Central memory CD8-positive, alpha-beta T cell (primary cell): ENCODE measurements around the gene SORCS2.

Experiments used
- ATAC-seq: fragments of 150-1000 bp; cut with Tn5 transposase; replicated peaks from 2 replicates; pipeline ENCODE4 v1.10.0; 2022; ENCODE audit warnings: mild to moderate bottlenecking, moderate FRiP score, moderate number of reproducible peaks; ENCODE audit not compliant: poor library complexity, severe bottlenecking; ENCODE audit errors: extremely low read depth
- DNase-seq, 2 donors: peaks; one replicate each; pipeline ENCODE4 v3.0.0; 2021; ENCODE audit warnings: low spot score in 2 of 2
- H3K27ac Mint-ChIP-seq: one replicate; pipeline ENCODE4 v1.8.0; 2022; ENCODE audit warnings: low read depth, mild to moderate bottlenecking, moderate library complexity, mixed read lengths
- H3K27me3 Mint-ChIP-seq: one replicate; pipeline ENCODE4 v1.8.0; 2022; ENCODE audit warnings: mixed read lengths
- H3K36me3 Mint-ChIP-seq: one replicate; pipeline ENCODE4 v1.8.0; 2022; ENCODE audit warnings: mild to moderate bottlenecking, moderate library complexity, mixed read lengths; ENCODE audit not compliant: insufficient read depth
- H3K4me1 Mint-ChIP-seq: one replicate; pipeline ENCODE4 v1.8.0; 2022; ENCODE audit warnings: mixed read lengths
- H3K4me3 Mint-ChIP-seq: one replicate; pipeline ENCODE4 v1.8.0; 2022; ENCODE audit warnings: mild to moderate bottlenecking, moderate library complexity, mixed read lengths
- H3K9me3 Mint-ChIP-seq: one replicate; pipeline ENCODE4 v1.8.0; 2022; ENCODE audit warnings: mixed read lengths

Gene SORCS2

DNA sequence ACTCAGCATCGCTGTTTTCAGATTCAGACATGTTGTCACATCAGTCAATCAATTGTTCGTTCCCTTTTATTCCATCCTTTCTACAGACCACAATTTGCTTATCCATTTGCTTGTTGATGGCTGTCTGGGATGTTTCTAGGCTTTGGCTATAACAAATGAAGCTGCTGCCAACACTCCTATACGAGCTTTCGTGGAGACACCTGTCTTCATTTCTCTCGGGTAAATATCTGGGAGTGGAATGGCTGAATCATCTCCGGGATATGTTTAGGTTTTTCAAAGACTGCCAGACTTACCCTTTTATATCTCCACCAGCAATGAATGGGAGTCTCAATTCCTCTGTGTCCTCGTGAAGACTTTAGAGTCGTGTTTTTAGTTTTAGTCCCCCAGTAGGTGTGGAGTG is 118.9 kb downstream of the SORCS2 start:
- H3K27me3 Mint-ChIP-seq = peaks cover 69% of the 10 kb centered on the region
- DNase-seq (no peak), ATAC-seq (no peak)
- no peak overlapping the region for H3K4me3 Mint-ChIP-seq
- no peaks in the 10 kb centered on the region for H3K36me3 Mint-ChIP-seq
- no peak overlapping the region for H3K27ac Mint-ChIP-seq
- H3K9me3 Mint-ChIP-seq = no peaks in the 10 kb centered on the region
- H3K4me1 Mint-ChIP-seq = no peaks in the 10 kb centered on the region

DNA sequence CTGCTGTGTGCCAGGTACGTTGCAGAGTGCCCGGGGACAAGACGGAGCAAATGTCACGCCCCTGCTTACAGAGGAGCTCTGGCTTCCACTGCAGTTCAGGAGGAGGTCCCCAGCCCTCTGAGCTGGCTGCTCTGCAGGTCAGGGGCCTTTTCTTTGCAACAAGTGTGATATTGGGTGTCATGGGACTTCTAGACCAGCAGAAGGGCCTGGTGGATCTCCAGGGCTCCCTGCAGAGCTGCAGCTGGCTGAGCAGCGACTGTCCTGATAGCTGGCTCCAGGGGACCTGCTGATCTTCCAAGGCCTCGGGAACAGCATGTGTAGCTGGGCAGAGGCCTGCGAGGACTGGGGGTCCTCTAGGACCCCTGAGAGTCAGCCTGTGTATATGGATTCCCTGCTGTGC is 120.4 kb downstream of the SORCS2 start:
- Mint-ChIP-seq H3K27me3 (peaks cover 58% of the 10 kb centered on the region), H3K9me3 (no peaks in the 10 kb centered on the region), H3K4me3 (no peak overlapping the region), H3K27ac (peak overlapping the region; percentile 48), H3K4me1 (no peaks in the 10 kb centered on the region), H3K36me3 (no peaks in the 10 kb centered on the region)
- ATAC-seq (no peak), DNase-seq (no peak)

DNA sequence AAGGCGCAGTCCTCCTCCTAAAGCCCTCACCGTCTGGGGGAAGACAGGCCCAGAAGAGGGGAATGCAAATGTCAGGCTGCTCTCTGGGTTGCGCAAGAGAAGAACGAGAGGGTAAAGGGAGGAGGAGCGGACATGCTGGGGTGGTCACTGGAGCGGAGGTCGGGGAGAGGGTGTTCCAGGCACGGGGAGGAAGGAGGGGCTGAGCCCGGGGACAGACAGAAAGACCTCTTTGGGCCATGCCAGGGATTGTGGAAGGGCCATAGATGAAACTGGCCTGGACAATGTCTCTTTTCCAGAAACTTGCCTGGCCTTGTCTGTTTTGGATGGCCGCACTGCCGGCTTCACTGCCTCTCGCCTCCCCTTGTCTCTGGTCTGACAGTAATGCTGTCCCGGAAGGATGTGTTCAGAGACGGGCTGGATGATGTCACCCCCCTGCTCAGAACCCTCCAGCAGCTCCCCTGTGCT is 121.0 kb downstream of the SORCS2 start:
- DNase-seq (no peak), ATAC-seq (no peak)
- Mint-ChIP-seq H3K9me3 (peaks cover under 1% of the 10 kb centered on the region), H3K4me1 (no peaks in the 10 kb centered on the region), H3K36me3 (no peaks in the 10 kb centered on the region), H3K27ac (no peak overlapping the region), H3K27me3 (peaks cover 52% of the 10 kb centered on the region), H3K4me3 (no peak overlapping the region)

DNA sequence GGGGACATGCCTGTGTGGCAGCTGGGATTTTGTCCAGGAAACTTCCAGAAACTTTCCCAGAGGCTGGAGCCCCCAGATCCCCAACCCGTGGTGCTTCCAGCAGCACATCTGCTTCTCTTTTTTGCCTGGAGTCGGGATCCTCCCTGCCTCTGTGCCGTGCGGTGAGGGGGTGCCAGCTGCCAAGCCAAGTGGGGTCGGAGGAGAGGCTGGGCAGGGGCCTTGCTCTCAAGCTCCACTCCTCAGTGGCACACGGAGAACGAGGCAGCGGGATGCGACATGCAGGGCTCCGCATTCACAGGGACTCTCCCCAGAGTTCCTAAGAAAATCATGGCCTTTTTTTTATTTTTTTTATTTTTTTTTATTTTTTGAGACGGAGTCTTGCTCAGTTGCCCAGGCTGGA is 121.7 kb downstream of the SORCS2 start:
- H3K36me3 Mint-ChIP-seq = no peaks in the 10 kb centered on the region
- no peak for ATAC-seq
- H3K4me1 Mint-ChIP-seq = no peaks in the 10 kb centered on the region
- DNase-seq = no peak
- peaks cover 46% of the 10 kb centered on the region for H3K27me3 Mint-ChIP-seq
- no peak overlapping the region for H3K27ac Mint-ChIP-seq
- peaks cover 7% of the 10 kb centered on the region for H3K9me3 Mint-ChIP-seq
- H3K4me3 Mint-ChIP-seq = no peak overlapping the region

DNA sequence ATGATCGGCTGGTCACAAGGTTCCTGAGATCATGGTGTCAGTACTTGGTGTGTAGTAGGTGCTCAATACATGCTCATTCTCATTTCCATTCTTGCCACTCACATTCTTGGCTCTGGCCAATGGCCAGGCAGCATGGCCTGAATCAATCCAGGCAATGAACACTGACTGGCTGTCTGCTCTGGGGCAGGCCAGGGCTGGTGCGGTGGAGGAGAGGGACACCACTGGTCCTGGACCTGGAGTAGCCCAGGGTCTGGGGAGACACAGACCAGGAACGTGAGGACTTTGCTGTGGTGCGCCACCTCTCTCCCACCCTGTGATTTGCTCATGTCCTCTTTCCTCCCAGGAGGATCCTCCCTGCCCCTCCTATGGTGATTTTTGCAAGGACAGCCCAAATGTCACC is 122.9 kb downstream of the SORCS2 start:
- H3K27me3 Mint-ChIP-seq = peaks cover 34% of the 10 kb centered on the region
- peaks cover 10% of the 10 kb centered on the region for H3K9me3 Mint-ChIP-seq
- DNase-seq (no peak), ATAC-seq (no peak)
- H3K4me1 Mint-ChIP-seq = no peaks in the 10 kb centered on the region
- H3K36me3 Mint-ChIP-seq = no peaks in the 10 kb centered on the region
- H3K4me3 Mint-ChIP-seq = no peak overlapping the region
- no peak overlapping the region for H3K27ac Mint-ChIP-seq

DNA sequence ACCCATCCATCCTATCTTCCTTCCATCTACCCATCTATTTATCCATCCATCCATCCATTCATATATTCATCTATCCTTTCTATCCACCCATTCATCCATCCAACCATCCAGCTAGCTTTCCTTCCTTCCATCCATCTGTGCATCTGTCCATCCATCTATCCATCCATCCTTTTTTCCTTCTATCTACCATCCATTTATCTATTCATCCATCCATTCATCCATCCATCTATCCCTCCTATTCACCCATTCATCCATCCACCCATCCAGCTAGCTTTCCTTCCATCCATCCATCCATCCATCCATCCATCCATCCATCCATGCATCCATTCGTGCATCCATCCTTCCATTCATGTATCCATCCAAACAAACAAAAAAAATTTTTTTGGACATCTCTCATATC is 123.6 kb downstream of the SORCS2 start:
- no peak for ATAC-seq
- peaks cover 29% of the 10 kb centered on the region for H3K27me3 Mint-ChIP-seq
- H3K4me3 Mint-ChIP-seq = no peak overlapping the region
- no peaks in the 10 kb centered on the region for H3K4me1 Mint-ChIP-seq
- no peak overlapping the region for H3K27ac Mint-ChIP-seq
- DNase-seq = no peak
- peaks cover 10% of the 10 kb centered on the region for H3K9me3 Mint-ChIP-seq
- H3K36me3 Mint-ChIP-seq = no peaks in the 10 kb centered on the region

DNA sequence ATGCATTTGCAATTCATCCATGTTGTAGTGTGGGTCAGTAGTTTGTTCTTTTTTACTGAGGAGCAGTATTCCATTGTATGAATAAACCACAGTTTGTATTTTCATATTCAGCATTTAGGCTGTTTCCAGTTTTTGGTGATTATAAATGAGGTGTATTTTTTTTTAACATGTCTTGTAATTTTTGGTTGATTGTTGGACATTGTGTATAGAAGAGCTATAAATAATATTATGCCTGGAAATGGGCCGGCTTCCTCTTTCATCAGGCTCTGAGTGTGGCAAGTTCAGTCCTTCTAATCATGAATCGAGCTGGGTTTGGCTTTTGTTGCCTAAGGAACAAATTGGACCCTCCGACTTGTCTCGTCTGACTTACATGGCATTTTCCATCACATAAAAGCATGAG is 126.7 kb downstream of the SORCS2 start:
- Mint-ChIP-seq H3K27me3 (peaks cover 14% of the 10 kb centered on the region), H3K4me1 (no peaks in the 10 kb centered on the region), H3K9me3 (peaks cover 10% of the 10 kb centered on the region), H3K36me3 (peaks cover 4% of the 10 kb centered on the region), H3K4me3 (no peak overlapping the region), H3K27ac (no peak overlapping the region)
- ATAC-seq (no peak), DNase-seq (no peak)

DNA sequence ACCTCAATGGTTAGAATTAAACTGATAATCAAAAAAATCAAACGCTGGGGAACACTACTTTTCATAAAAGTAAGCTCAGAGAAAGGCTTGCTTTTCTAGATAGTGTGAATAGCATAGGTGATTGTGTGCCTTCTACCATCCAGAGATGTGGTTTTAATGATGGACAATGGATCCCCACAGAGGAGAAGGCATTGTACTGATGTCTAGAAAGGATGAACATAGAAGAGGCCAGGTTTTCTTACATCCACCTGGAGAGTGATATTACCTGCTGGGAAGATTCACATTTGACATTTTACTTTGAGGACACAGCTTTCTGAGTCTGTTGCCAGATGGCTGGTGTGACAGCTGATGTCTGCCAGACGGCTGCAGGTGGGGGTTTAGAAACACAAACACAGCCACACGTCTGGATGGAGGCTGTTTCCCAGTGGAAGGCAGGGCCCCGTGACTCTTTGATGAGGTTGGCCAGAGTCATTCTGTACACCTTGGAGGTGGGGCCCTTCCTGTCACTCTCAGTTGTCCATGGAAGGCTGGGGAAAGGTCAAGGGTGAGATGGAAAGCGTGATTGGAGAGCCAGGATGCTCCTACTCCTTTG is 128.0 kb downstream of the SORCS2 start:
- Mint-ChIP-seq H3K27ac (no peak overlapping the region), H3K36me3 (peaks cover 10% of the 10 kb centered on the region), H3K4me3 (no peak overlapping the region), H3K9me3 (peaks cover 10% of the 10 kb centered on the region), H3K27me3 (peaks cover 13% of the 10 kb centered on the region), H3K4me1 (peaks cover 12% of the 10 kb centered on the region)
- ATAC-seq (no peak), DNase-seq (no peak)

DNA sequence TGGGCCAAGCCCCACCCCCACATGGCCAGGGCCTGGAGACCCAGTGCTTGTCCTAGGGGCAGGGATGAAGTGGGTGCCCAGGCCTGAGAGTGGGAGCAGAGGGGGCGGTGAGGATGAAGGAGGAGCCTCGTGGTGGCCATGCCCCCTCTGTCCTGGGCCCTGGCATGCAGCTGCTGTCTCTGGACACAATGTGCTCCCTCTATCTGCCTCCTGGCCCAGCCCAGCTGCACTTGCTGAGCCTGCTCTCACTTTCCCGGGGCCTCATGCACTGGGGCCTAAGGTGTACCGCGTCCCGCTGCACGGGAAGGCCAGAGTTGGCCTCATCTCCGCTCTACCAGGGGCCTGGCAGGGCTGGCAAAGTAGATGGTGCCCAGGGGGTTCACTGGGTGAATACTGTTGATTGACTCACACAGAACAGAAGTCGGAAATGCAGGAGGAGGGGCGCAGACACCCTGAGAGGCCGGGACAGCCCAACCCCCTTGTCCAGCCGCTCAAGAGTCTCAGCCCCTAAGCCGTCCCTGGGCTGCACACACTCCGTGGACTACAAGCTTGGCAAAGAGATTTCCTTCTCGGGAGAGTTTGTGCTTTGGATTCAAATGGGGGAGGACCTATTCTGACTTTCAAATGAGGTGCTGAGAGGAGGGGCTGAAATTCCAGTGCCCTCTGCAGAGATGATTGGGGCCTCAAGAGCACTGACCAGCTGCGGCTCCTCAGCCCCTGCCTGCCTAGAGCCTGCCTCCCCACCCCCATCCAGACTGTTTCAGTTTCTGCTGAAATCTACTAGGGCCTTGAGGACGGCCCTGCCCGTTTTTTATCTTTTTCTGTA is 130.0 kb downstream of the SORCS2 start:
- Mint-ChIP-seq H3K27ac (no peak overlapping the region), H3K27me3 (no peaks in the 10 kb centered on the region), H3K4me1 (peaks cover 21% of the 10 kb centered on the region), H3K9me3 (peaks cover 10% of the 10 kb centered on the region), H3K4me3 (no peak overlapping the region), H3K36me3 (peaks cover 10% of the 10 kb centered on the region)
- ATAC-seq (no peak), DNase-seq (no peak)

DNA sequence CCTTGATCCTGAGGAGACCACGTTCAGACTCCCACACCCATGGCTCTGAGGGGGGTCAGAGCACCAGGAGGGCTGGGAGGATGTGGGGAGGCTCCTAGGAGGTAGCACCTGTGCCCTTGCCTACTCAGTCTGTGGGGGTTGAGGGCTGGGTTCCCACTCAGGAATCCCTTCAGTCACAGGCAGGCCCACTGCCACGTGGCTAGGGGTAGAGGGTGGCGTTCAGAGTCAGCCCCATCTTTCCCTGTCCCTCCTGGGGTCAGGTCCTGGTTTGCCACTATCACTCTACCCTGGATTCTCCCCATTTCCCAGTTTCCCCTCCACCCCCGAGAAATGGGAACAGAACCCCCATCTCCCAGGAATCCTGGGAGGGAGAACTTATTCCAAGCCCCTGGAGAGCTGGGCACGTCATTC is 131.1 kb downstream of the SORCS2 start:
- no peaks in the 10 kb centered on the region for H3K27me3 Mint-ChIP-seq
- ATAC-seq (no peak), DNase-seq (no peak)
- no peak overlapping the region for H3K4me3 Mint-ChIP-seq
- H3K27ac Mint-ChIP-seq = no peak overlapping the region
- H3K36me3 Mint-ChIP-seq = peaks cover 10% of the 10 kb centered on the region
- peaks cover 8% of the 10 kb centered on the region for H3K9me3 Mint-ChIP-seq
- peaks cover 21% of the 10 kb centered on the region for H3K4me1 Mint-ChIP-seq

DNA sequence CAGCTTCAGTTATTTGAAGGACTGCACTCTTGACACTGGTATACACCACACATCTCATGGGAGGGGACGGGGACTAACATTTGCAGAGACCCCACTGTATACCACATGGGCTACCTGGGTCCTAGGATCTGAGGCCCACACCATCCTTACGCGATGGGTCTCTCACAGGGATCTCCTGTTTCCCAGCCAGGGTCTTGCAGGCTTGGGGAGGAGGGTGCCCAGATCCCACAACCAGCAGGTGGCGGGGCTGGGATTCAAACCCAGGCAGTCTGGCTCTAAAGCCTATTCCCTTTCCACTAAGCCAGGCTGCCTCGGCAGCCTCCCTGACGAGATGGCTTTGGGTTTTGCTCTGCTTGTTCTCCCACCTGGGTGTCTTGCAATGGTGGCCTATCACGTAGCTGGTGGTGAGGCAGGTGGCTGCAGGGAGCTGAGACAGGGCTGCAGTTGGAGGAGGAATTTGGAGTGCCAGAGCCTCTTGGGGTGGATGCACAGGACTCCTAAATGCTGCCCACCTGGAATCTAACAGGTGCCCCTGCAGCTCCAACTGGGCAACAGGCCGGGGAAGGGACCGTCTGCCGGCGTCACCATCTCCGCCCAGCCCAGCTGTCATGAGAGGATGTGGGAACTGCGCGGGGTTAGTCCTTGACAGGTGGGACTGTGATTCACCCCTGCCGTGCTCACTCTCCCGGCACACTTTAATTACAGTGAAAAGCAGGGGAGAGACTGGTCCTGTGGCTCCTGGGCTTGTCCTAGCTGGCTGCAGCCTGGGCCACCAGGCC is 131.7 kb downstream of the SORCS2 start:
- H3K27me3 Mint-ChIP-seq = no peaks in the 10 kb centered on the region
- peak overlapping the region; percentile 87 for H3K27ac Mint-ChIP-seq
- H3K9me3 Mint-ChIP-seq = peaks cover 2% of the 10 kb centered on the region
- peaks cover 10% of the 10 kb centered on the region for H3K36me3 Mint-ChIP-seq
- H3K4me1 Mint-ChIP-seq = peaks cover 21% of the 10 kb centered on the region
- H3K4me3 Mint-ChIP-seq = peak overlapping the region; percentile 64
- peak; percentile 71 for ATAC-seq
- DNase-seq = peak in 1 of 2 donors; percentile 50

DNA sequence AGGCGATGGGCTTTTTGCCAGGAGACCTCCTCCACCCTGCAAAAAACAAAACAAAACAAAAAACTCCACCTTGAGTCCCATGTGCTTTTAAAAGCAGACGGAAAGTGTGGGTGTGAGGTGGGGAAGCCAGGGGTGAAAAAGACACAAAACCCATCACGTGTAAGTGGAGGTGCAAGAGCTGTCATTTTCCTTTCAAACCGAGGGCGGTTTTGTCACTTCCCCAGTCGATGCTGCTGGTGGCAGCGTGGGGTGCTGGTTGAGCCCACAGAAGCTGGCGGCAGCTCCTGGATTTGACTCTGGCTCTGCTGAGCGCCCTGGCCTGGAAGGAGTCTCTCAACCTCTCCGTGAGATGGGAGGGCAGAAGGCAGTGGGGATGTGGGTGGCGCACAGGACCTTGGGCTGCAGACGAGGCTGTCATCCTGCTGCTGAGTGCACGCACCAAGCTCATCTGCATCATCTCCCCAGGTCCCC is 132.3 kb downstream of the SORCS2 start:
- Mint-ChIP-seq H3K36me3 (peaks cover 10% of the 10 kb centered on the region), H3K27me3 (no peaks in the 10 kb centered on the region), H3K4me3 (peak overlapping the region; percentile 64), H3K4me1 (peaks cover 21% of the 10 kb centered on the region), H3K27ac (peak overlapping the region; percentile 87), H3K9me3 (no peaks in the 10 kb centered on the region)
- peak; percentile 93 for ATAC-seq
- peak; percentile 33 to 77 for DNase-seq
